GM19193 (cell line): ENCODE results near the gene GUCY1A2.

Experiments
- POLR2A ChIP-seq: IDR thresholded peaks from 4 replicates; pipeline ENCODE4 v1.6.1; 2011; ENCODE audit not compliant: insufficient read depth, insufficient read length; ENCODE audit errors: extremely low read depth

The GUCY1A2 gene

GRCh38 chr11:107014871-107015270 lies 3.4 kb downstream of the GUCY1A2 start:
- no peak for TF ChIP-seq POLR2A

- no peak for TF ChIP-seq POLR2A
Measured at GRCh38 chr11:107011977-107012376, 6.3 kb downstream of the GUCY1A2 start.

GRCh38 chr11:107009190-107009589 lies 9.1 kb downstream of the GUCY1A2 start:
- TF ChIP-seq POLR2A = no peak

GRCh38 chr11:107006076-107006833 lies 12.0 kb downstream of the GUCY1A2 start:
- TF ChIP-seq POLR2A = no peak

- no peak for TF ChIP-seq POLR2A
Measured at GRCh38 chr11:106999196-106999595, 19.1 kb downstream of the GUCY1A2 start.

- TF ChIP-seq POLR2A = no peak
Measured at GRCh38 chr11:106998916-106999188, 19.4 kb downstream of the GUCY1A2 start.

- TF ChIP-seq POLR2A = no peak
Measured at GRCh38 chr11:106998116-106998915, 20.0 kb downstream of the GUCY1A2 start.

- no peak for TF ChIP-seq POLR2A
Measured at GRCh38 chr11:106997227-106997626, 21.0 kb downstream of the GUCY1A2 start.

- TF ChIP-seq POLR2A = no peak
Measured at GRCh38 chr11:106996691-106997090, 21.6 kb downstream of the GUCY1A2 start.

- no peak for TF ChIP-seq POLR2A
Measured at GRCh38 chr11:106990331-106990730, 27.9 kb downstream of the GUCY1A2 start.

GRCh38 chr11:106989078-106989455 lies 29.2 kb downstream of the GUCY1A2 start:
- TF ChIP-seq POLR2A = no peak

- no peak for TF ChIP-seq POLR2A
Measured at GRCh38 chr11:106988151-106989077, 29.9 kb downstream of the GUCY1A2 start.

- TF ChIP-seq POLR2A = no peak
Measured at GRCh38 chr11:106986673-106987072, 31.6 kb downstream of the GUCY1A2 start.

- no peak for TF ChIP-seq POLR2A
Measured at GRCh38 chr11:106986261-106986660, 32.0 kb downstream of the GUCY1A2 start.

- TF ChIP-seq POLR2A = no peak
Measured at GRCh38 chr11:106983991-106984390, 34.3 kb downstream of the GUCY1A2 start.
